Mononuclear cell (primary cell): ENCODE results near the gene TXNDC17. TPM values are rescaled to one million over a fixed set of nuclear protein-coding genes. Genes with fewer than 3 reads are reported as not detected.
"Not testable (repeated sequence)": the region's sequence is repeated elsewhere in the genome, so short reads cannot be mapped to it uniquely, and the experiment has no call there.

Experiments used
- H3K27me3 ChIP-seq: 2 replicates; pipeline ENCODE4 v1.6.0; 2011; ENCODE audit warnings: low read length, control low read depth; ENCODE audit not compliant: insufficient read depth
- H3K4me1 ChIP-seq: 2 replicates; pipeline ENCODE4 v1.5.1; 2011; ENCODE audit warnings: mild to moderate bottlenecking, low read length, control low read depth; ENCODE audit not compliant: insufficient read depth
- H3K4me3 ChIP-seq: 2 replicates; pipeline ENCODE4 v1.5.1; 2011; ENCODE audit warnings: mild to moderate bottlenecking, low read length, moderate library complexity
- H3K9me3 ChIP-seq: 2 replicates; pipeline ENCODE4 v1.5.1; 2011; ENCODE audit warnings: low read depth, mild to moderate bottlenecking, control low read depth, low read length
- total RNA-seq: library from RNA; depleted of rRNA; stranded (reverse); fragments of >200 nt; gene quantifications from one replicate; pipeline ENCODE4 v1.2.3, GENCODE V29; 2012

The TXNDC17 gene
- 16.3 TPM for total RNA-seq

DNA sequence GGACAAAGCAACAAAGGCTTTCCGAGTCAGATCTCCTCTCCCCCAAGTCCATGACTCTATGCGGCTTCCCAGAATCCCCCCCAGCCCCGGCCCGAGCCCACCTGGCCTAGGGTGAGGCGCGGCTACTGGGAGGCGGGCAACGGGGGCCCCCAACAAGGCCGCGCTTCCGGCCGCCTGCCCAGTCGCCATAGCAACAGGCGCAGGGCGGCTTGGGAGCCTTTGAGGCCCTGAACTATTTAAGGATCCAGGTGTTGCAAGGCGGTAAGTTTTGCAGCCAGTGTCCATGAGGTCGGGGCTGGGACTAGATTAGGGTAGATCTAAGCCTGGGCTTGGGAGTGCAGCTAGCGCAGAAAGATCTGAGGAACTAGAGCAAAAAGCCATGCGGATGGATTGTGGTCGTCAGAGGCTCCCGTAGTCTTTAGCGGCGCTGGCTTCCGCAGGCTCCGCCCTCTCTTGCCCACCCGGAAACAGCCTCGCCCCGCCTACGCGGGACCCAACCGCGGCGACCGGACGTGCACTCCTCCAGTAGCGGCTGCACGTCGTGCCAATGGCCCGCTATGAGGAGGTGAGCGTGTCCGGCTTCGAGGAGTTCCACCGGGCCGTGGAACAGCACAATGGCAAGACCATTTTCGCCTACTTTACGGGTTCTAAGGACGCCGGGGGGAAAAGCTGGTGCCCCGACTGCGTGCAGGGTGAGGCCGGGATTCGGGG is at the start of gene TXNDC17, which contains the start of gene KIAA0753:
TSS of gene TXNDC17 (plus strand) at position 525 of the 711 bp plus-strand sequence. CDS start at position 548, 23 bp downstream.
TSS of gene KIAA0753 (minus strand) at position 176 of the 711 bp plus-strand sequence. CDS start 5,608 bp downstream, outside the sequence.
- H3K4me3 ChIP-seq, result peak within 1 kb of the TSS; percentile 86
- H3K4me1 ChIP-seq, result peaks cover 22% of the 10 kb centered on the region
- no peaks in the 10 kb centered on the region for H3K9me3 ChIP-seq
- H3K27me3 ChIP-seq, result no peaks in the 10 kb centered on the region

DNA sequence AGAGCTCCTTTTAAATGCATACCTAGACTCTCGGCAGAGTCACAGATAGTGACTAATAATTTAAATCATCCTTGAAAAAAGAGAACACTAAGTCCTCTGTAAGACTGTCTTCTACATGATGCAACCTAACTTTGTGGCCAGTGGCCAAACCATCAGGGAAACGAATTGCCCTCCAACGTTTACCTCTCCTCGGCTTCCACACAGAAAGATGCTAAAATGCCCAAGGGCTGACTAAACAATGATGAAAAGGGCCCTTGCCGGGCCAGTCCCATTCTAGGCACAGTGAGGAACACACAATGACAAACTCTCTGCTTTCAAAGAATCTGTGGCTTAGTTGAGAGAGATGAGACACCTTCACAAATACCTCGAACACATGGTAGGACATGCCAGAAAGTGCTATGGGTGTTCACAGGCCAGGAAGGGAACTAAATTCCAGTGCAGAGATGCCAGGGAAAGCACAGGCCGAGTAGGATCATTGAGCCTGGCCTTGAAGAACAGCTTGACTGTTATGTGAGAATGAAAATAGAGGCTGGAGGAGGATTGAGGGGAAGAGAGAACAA is 49.2 kb upstream of the TXNDC17 start:
- H3K9me3 ChIP-seq, result no peaks in the 10 kb centered on the region
- no peaks in the 10 kb centered on the region for H3K4me1 ChIP-seq
- H3K27me3 ChIP-seq, result no peaks in the 10 kb centered on the region
- no peak overlapping the region for H3K4me3 ChIP-seq

DNA sequence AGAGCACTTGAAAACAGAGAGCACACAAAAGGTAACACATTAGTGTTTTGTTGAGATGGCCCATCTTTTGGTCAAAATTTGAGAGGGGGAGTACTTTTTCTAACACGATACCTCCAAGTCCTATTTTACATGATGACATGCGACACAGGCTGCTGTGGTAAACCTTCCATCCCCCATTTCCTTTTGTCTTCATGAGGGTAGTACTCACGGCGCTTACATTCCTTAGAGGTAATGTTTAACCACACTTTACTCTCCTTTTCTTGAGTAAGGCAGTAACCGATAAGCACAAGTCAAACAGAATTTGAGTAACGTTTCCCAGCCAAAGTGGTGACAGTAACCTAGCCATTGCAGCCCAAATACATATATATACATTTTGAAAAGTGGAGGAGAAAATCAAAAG is 48.7 kb upstream of the TXNDC17 start:
- no peaks in the 10 kb centered on the region for H3K27me3 ChIP-seq
- no peaks in the 10 kb centered on the region for H3K4me1 ChIP-seq
- H3K9me3 ChIP-seq, result no peaks in the 10 kb centered on the region
- no peak overlapping the region for H3K4me3 ChIP-seq

- H3K27me3 ChIP-seq, H3K4me1 ChIP-seq: not testable (repeated sequence)
Measured at GRCh38 chr17:6593371-6593770, 47.5 kb upstream of the TXNDC17 start.

GRCh38 chr17:6596081-6596480 is 44.8 kb upstream of the TXNDC17 start:
- H3K4me3 ChIP-seq, result no peak overlapping the region
- no peaks in the 10 kb centered on the region for H3K9me3 ChIP-seq
- peaks cover 30% of the 10 kb centered on the region for H3K4me1 ChIP-seq
- H3K27me3 ChIP-seq, result no peaks in the 10 kb centered on the region

More at GRCh38 chr17:6593371-6593770, 47.5 kb upstream of the TXNDC17 start:
- not testable (repeated sequence) for H3K9me3 ChIP-seq, H3K4me3 ChIP-seq

- Histone ChIP-seq H3K9me3 (no peaks in the 10 kb centered on the region), H3K4me1 (peaks cover 30% of the 10 kb centered on the region), H3K27me3 (no peaks in the 10 kb centered on the region)
Measured at GRCh38 chr17:6596511-6596910, 44.3 kb upstream of the TXNDC17 start.

GRCh38 chr17:6596941-6597340 is 43.9 kb upstream of the TXNDC17 start:
- Histone ChIP-seq H3K9me3 (no peaks in the 10 kb centered on the region), H3K4me1 (peaks cover 30% of the 10 kb centered on the region), H3K4me3 (no peak overlapping the region), H3K27me3 (no peaks in the 10 kb centered on the region)

More at GRCh38 chr17:6596511-6596910, 44.3 kb upstream of the TXNDC17 start:
- no peak overlapping the region for H3K4me3 ChIP-seq

DNA sequence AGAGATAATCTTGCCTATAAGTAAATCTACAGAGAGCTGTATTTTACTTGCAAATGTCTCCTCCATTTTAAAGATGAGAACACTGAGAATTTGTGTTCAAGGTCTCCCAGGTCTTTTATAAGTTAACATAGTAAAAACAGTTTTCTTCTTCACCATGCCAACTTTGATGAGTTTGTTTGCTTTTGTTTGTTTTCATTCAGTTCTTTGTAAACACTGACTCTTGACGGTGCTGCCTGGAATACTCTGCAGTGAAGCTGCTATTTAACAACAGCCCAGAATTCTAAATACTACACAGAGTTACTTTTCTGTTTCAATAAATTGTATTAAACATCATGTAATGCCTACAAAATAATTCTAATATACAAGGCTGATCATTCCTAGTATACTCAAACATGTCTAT is 43.1 kb upstream of the TXNDC17 start:
- peaks cover 30% of the 10 kb centered on the region for H3K4me1 ChIP-seq
- H3K9me3 ChIP-seq, result no peaks in the 10 kb centered on the region
- no peak overlapping the region for H3K4me3 ChIP-seq
- H3K27me3 ChIP-seq, result no peaks in the 10 kb centered on the region

DNA sequence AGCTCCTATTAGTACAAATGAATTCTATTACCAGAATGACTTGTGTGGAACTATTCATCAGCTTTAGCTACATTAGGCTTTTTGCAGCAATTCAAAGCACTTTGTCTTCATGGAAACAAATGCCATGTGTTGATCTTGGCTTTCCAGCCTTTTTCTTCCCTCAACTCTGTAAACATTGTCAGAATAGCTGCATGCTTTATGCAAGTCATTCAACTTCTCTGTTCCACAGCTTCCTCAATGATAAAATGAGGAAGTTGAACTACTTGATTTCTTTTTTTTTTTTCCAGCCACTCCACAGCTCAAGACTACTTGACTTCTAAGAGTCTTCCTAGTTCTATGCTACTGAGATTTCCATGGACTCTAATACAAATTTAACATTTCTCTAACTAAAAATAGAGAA is 41.5 kb upstream of the TXNDC17 start:
- peaks cover 30% of the 10 kb centered on the region for H3K4me1 ChIP-seq
- H3K9me3 ChIP-seq, result no peaks in the 10 kb centered on the region
- H3K27me3 ChIP-seq, result no peaks in the 10 kb centered on the region
- H3K4me3 ChIP-seq, result no peak overlapping the region

GRCh38 chr17:6602141-6602540 is 38.7 kb upstream of the TXNDC17 start:
- no peak overlapping the region for H3K4me3 ChIP-seq
- H3K9me3 ChIP-seq, result no peaks in the 10 kb centered on the region
- H3K4me1 ChIP-seq, result peaks cover 30% of the 10 kb centered on the region
- H3K27me3 ChIP-seq, result no peaks in the 10 kb centered on the region

DNA sequence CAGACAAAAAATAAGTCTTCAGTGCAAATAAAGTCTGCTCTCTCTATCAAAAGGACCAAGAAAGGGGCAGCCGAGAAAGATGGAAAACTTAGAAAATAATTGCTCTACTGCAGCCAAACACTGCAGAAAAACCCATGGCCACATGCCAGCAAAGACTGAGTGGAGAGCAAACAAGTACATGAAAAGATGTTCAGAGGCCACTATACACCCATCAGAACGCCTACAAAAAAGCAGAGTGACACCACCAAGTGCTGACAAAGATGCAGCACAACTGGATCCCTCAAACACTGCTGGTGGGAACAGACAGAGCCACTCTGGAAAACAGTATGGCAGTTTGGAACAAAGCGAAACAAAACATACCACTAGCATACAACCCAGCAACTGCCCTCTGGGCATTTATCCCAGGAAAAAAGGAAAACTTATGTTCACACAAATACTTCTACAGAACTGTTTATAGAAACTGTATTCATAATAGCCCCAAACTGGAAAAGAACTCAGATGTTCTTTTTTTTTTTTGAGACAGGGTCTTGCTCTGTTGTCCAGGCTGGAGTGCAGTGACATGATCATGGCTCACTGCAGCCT is 37.0 kb upstream of the TXNDC17 start:
- no peaks in the 10 kb centered on the region for H3K9me3 ChIP-seq
- H3K4me3 ChIP-seq, result no peak overlapping the region
- H3K27me3 ChIP-seq, result no peaks in the 10 kb centered on the region
- peaks cover 17% of the 10 kb centered on the region for H3K4me1 ChIP-seq

DNA sequence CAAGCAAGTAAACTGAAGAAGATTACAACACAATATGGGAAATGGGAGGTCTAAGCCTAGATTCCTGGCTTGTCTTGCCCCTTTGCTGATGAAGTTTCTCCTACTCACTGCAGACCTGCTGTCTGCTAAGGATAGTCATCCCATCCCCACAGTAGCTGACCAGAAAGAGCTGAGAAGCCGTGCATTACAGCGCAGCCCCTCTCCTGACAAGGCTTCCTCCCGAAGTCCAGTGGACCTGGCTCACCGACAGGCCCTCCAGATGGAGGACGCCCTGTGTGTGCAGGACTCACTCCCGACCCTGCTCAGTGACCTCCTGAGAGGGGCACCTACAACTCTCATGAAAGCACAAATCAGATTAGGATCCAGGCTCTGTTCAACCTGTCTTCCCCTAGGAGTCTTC is 35.7 kb upstream of the TXNDC17 start:
- no peaks in the 10 kb centered on the region for H3K27me3 ChIP-seq
- H3K9me3 ChIP-seq, result no peaks in the 10 kb centered on the region
- H3K4me1 ChIP-seq, result peaks cover 4% of the 10 kb centered on the region
- no peak overlapping the region for H3K4me3 ChIP-seq

DNA sequence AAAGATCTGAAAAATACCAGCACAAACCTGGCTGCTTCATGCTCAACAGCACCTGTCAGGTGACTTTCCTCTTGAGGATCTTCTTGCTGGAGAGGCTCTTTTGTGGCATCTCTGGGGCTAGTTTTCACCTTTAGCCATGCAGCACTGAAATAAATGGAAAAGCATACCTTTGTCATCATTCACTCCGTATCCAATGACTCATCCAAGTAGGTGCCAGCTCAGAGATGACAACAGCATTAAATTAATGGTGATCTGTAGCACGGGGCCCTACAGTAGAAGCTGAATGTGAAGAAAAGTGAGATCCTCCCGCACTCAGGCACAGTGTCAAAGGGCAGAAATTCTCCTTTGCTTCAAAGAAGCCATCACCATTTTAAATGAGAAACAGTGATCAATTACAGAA is 32.5 kb upstream of the TXNDC17 start:
- H3K9me3 ChIP-seq, result no peaks in the 10 kb centered on the region
- H3K4me3 ChIP-seq, result no peak overlapping the region
- H3K27me3 ChIP-seq, result no peaks in the 10 kb centered on the region
- no peaks in the 10 kb centered on the region for H3K4me1 ChIP-seq

- no peaks in the 10 kb centered on the region for H3K27me3 ChIP-seq
Measured at GRCh38 chr17:6610011-6610410, 30.8 kb upstream of the TXNDC17 start.

DNA sequence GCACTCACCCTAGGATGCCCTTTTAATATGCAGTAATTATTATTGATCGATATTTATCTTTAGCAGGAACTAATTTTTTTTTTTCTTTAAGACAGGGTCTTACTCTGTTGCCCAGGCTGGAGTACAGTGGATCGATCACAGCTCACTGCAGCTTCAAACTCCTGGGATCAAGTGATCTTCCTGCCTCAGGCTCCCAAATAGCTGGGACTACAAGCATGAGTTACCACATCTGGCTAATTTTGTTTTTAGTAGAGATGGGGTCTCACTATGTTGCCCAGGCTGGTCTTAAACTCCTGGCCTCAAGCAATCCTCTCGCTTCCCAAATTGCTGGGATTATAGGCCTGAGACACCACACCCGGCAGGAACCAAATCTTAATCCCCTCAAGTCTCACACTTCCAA is 29.6 kb upstream of the TXNDC17 start:
- H3K4me3 ChIP-seq, result no peak overlapping the region
- no peaks in the 10 kb centered on the region for H3K4me1 ChIP-seq
- H3K9me3 ChIP-seq, result no peaks in the 10 kb centered on the region
- H3K27me3 ChIP-seq, result no peaks in the 10 kb centered on the region

More at GRCh38 chr17:6610011-6610410, 30.8 kb upstream of the TXNDC17 start:
- H3K4me1 ChIP-seq, result no peaks in the 10 kb centered on the region
- H3K9me3 ChIP-seq, result no peaks in the 10 kb centered on the region
- no peak overlapping the region for H3K4me3 ChIP-seq
